ENCODE measurements around the gene GPR148.

GPR148 gene

GRCh38 chr2:130767408-130767775 lies 38.5 kb downstream of the GPR148 start:
- no peak overlapping the region for H3K4me3 ChIP-seq (ENCODE audit: low read length)
- no peaks in the 10 kb centered on the region for H3K36me3 ChIP-seq (ENCODE audit: insufficient read depth, low read length)
- H3K4me1 ChIP-seq (ENCODE audit: insufficient read depth, low read length), result no peaks in the 10 kb centered on the region
- H3K9me3 ChIP-seq (ENCODE audit: low read length), result no peaks in the 10 kb centered on the region
- peaks cover 3% of the 10 kb centered on the region for H3K27me3 ChIP-seq (ENCODE audit: insufficient read depth, low read length)
- no peak overlapping the region for H2AFZ ChIP-seq (ENCODE audit: low read depth, low read length)

DNA sequence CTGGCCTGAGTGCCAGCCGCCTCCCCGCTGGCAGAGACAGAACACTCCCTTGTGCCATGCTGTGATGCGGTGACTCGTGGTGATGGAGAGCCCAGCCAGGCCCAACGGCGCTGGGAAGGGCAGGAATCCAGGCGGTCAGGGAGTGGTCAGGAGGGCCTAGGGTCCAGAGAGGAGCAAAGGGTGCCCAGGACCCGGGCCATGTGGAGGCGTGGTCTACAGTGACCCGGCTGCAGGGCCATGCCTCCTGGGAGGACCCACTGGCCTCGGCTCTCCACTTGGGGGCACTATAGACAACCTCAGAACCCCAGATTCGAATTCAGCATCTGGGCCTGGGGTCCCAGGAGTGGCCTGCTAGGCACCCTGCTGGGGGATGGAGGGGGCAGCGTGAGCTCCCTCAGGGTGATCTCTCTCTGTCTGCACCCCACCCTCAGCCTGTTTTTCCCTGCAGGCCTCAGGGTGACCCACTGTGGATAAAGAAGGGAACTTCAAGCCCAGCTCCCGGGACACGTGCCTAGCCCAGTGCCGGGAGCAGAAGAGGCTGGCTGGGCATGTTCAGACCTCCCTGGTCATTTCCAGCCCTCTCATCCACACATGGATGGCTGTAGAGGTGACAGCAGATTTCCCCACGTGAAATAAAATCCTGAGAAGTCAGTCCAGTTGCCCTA lies 39.5 kb downstream of the GPR148 start:
- no peaks in the 10 kb centered on the region for H3K9me3 ChIP-seq (ENCODE audit: low read length)
- H3K4me3 ChIP-seq (ENCODE audit: low read length), result no peak overlapping the region
- peaks cover 3% of the 10 kb centered on the region for H3K27me3 ChIP-seq (ENCODE audit: insufficient read depth, low read length)
- no peaks in the 10 kb centered on the region for H3K36me3 ChIP-seq (ENCODE audit: insufficient read depth, low read length)
- H2AFZ ChIP-seq (ENCODE audit: low read depth, low read length), result no peak overlapping the region
- H3K4me1 ChIP-seq (ENCODE audit: insufficient read depth, low read length), result no peaks in the 10 kb centered on the region

- no peaks in the 10 kb centered on the region for H3K9me3 ChIP-seq (ENCODE audit: low read length)
- H3K27me3 ChIP-seq (ENCODE audit: insufficient read depth, low read length), result peaks cover 3% of the 10 kb centered on the region
- no peak overlapping the region for H3K4me3 ChIP-seq (ENCODE audit: low read length)
- no peaks in the 10 kb centered on the region for H3K4me1 ChIP-seq (ENCODE audit: insufficient read depth, low read length)
- no peak overlapping the region for H2AFZ ChIP-seq (ENCODE audit: low read depth, low read length)
- H3K36me3 ChIP-seq (ENCODE audit: insufficient read depth, low read length), result no peaks in the 10 kb centered on the region
These were observed 40.6 kb downstream of the GPR148 start for GRCh38 chr2:130769343-130769907.

- H3K9me3 ChIP-seq (ENCODE audit: low read length), result no peaks in the 10 kb centered on the region
- H3K4me1 ChIP-seq (ENCODE audit: insufficient read depth, low read length), result no peaks in the 10 kb centered on the region
- no peak overlapping the region for H2AFZ ChIP-seq (ENCODE audit: low read depth, low read length)
- no peaks in the 10 kb centered on the region for H3K27me3 ChIP-seq (ENCODE audit: insufficient read depth, low read length)
- no peak overlapping the region for H3K4me3 ChIP-seq (ENCODE audit: low read length)
- no peaks in the 10 kb centered on the region for H3K36me3 ChIP-seq (ENCODE audit: insufficient read depth, low read length)
These were observed 47.7 kb downstream of the GPR148 start for GRCh38 chr2:130776550-130776949.

DNA sequence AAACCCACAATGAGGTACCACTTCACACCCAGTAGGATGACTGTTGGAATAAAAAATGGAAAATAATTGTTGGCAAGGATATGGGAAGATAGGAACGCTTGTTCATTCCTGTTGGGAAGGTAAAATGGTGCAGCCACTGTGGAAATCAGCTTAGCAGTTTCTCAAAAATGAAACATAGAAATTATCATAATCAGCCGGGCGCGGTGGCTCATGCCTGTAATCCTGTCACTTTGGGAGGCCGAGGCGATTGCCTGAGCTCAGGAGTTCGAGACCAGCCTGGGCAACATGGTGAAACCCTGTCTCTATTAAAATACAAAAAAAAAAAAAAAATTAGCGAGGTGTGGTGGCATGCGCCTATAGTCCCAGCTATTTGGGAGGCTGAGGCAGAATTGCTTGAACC lies 49.9 kb downstream of the GPR148 start:
- H3K27me3 ChIP-seq (ENCODE audit: insufficient read depth, low read length), result no peaks in the 10 kb centered on the region
- H2AFZ ChIP-seq (ENCODE audit: low read depth, low read length), result no peak overlapping the region
- no peaks in the 10 kb centered on the region for H3K36me3 ChIP-seq (ENCODE audit: insufficient read depth, low read length)
- H3K4me3 ChIP-seq (ENCODE audit: low read length), result no peak overlapping the region
- no peaks in the 10 kb centered on the region for H3K9me3 ChIP-seq (ENCODE audit: low read length)
- no peaks in the 10 kb centered on the region for H3K4me1 ChIP-seq (ENCODE audit: insufficient read depth, low read length)
